H1 (cell line): Measurements from ENCODE around the gene ASTN1. TPM values are rescaled to one million over a fixed set of nuclear protein-coding genes. Genes with fewer than 3 reads are reported as not detected.

ENCODE experiments used
- CTCF ChIA-PET: fragments of 300-600 bp; sonication (Branson Sonifier 250); formaldehyde crosslinking; loops from one replicate; lab custom pipeline; 2021; ENCODE audit not compliant: partially characterized antibody; lab: Charles Lee
- POLR2A ChIA-PET: fragments of 300-600 bp; sonication (Branson Sonifier 250); formaldehyde crosslinking; loops from one replicate; lab custom pipeline; 2021; ENCODE audit warnings: inconsistent platforms; ENCODE audit not compliant: partially characterized antibody; lab: Charles Lee
- DNase-seq, 2 experiments: peaks; one replicate each; pipeline versions ENCODE4 v3.0.0 to v3.0.0-alpha.2; 2010 to 2022; ENCODE audit warnings: low spot score in 2 of 2, low read depth in 1 of 2, mixed read lengths in 1 of 2
- FAIRE-seq: peaks from 2 replicates; lab custom pipeline; 2011; peaks lifted over from hg19 to GRCh38; lab: Jason Lieb, UNC
- H2AFZ ChIP-seq: 2 replicates; pipeline ENCODE4 v1.8.1; 2012; ENCODE audit warnings: low read length, inconsistent platforms
- H2AK5ac ChIP-seq: 2 replicates; pipeline ENCODE4 v1.6.1; 2013; ENCODE audit warnings: low read depth, low read length
- H2BK120ac ChIP-seq: replicated peaks from 2 replicates; pipeline ENCODE3; 2013; ENCODE audit warnings: low read depth, low read length, inconsistent platforms
- H2BK12ac ChIP-seq: 2 replicates; pipeline ENCODE4 v1.6.1; 2013; ENCODE audit warnings: low read depth, low read length
- H2BK15ac ChIP-seq: 2 replicates; pipeline ENCODE4 v1.6.1; 2013; ENCODE audit warnings: low read length
- H2BK20ac ChIP-seq: 2 replicates; pipeline ENCODE4 v1.6.1; 2013; ENCODE audit warnings: low read length
- H2BK5ac ChIP-seq: 2 replicates; pipeline ENCODE4 v1.6.1; 2013; ENCODE audit warnings: low read depth, low read length
- H3K14ac ChIP-seq: 2 replicates; pipeline ENCODE4 v1.6.1; 2013; ENCODE audit warnings: inconsistent platforms; ENCODE audit not compliant: insufficient read length
- H3K18ac ChIP-seq: 2 replicates; pipeline ENCODE4 v1.6.1; 2013; ENCODE audit warnings: low read length; ENCODE audit errors: extremely low read depth
- H3K23ac ChIP-seq: 2 replicates; pipeline ENCODE4 v1.6.1; 2013; ENCODE audit warnings: inconsistent platforms; ENCODE audit not compliant: insufficient read length
- H3K23me2 ChIP-seq: 2 replicates; pipeline ENCODE4 v1.6.1; 2013; ENCODE audit warnings: low read depth, low read length
- H3K27ac ChIP-seq: 2 replicates; pipeline ENCODE4 v1.6.1; 2011; ENCODE audit warnings: low read depth, low read length, inconsistent platforms
- H3K27me3 ChIP-seq, 4 experiments: replicated peaks in 1 of 4; 1 replicate in 1 of 4; 2 replicates in 3 of 4; pipeline versions ENCODE4 v1.6.1 to v1.8.1; 2011 to 2013; ENCODE audit warnings: low read length in 3 of 4, mild to moderate bottlenecking in 3 of 4, inconsistent platforms in 2 of 4, mixed read lengths in 2 of 4, moderate library complexity in 1 of 4; ENCODE audit not compliant: control insufficient read depth in 3 of 4, insufficient read depth in 3 of 4; ENCODE audit errors: extremely low read depth in 1 of 4
- H3K36me3 ChIP-seq, 4 experiments: 2 replicates each; pipeline versions ENCODE4 v1.6.1 to v1.8.1; 2011 to 2013; ENCODE audit warnings: mild to moderate bottlenecking in 4 of 4, low read length in 3 of 4, moderate library complexity in 2 of 4, control low read depth in 1 of 4, inconsistent platforms in 1 of 4; ENCODE audit not compliant: insufficient read depth in 4 of 4, control insufficient read depth in 2 of 4
- H3K4ac ChIP-seq: replicated peaks from 2 replicates; pipeline ENCODE3; 2013; ENCODE audit warnings: low read length, low read depth, mixed read lengths, inconsistent platforms; ENCODE audit not compliant: insufficient read length
- H3K4me1 ChIP-seq, 4 experiments: replicated peaks in 1 of 4; 1 replicate in 1 of 4; 2 replicates in 3 of 4; pipeline versions ENCODE4 v1.6.1 to v1.8.1; 2011 to 2013; ENCODE audit warnings: low read length in 3 of 4, inconsistent platforms in 2 of 4, mixed read lengths in 1 of 4; ENCODE audit not compliant: insufficient read depth in 4 of 4, control insufficient read depth in 3 of 4
- H3K4me2 ChIP-seq, 2 experiments: 2 replicates each; pipeline versions ENCODE4 v1.6.1 to v1.8.1; 2011 to 2013; ENCODE audit warnings: low read depth in 2 of 2, low read length in 2 of 2, control low read depth in 1 of 2, inconsistent platforms in 1 of 2, mild to moderate bottlenecking in 1 of 2; ENCODE audit not compliant: insufficient read depth in 1 of 2
- H3K4me3 ChIP-seq, 4 experiments: fragments of 200-600, 300-600 bp in 1 of 4; sonication (generic), shearing (Covaris generic), sonication (Bioruptor Twin) in 1 of 4; 2 replicates each; pipeline versions ENCODE4 v1.5.1 to v1.8.1; 2011 to 2016; ENCODE audit warnings: low read length in 4 of 4, low read depth in 3 of 4, control low read depth in 2 of 4, inconsistent platforms in 2 of 4, mild to moderate bottlenecking in 2 of 4, mixed read lengths in 1 of 4, moderate library complexity in 1 of 4; ENCODE audit not compliant: insufficient read depth in 2 of 4; ENCODE audit errors: extremely low read depth in 1 of 4
- H3K56ac ChIP-seq: replicated peaks from 2 replicates; pipeline ENCODE3; 2013; ENCODE audit warnings: low read depth, mild to moderate bottlenecking, mixed read lengths, low read length, inconsistent platforms; ENCODE audit not compliant: insufficient read length
- H3K79me1 ChIP-seq: 2 replicates; pipeline ENCODE4 v1.6.1; 2013; ENCODE audit warnings: low read depth, low read length, control low read depth
- H3K79me2 ChIP-seq, 2 experiments: 2 replicates each; pipeline versions ENCODE4 v1.6.1 to v1.8.1; 2012 to 2013; ENCODE audit warnings: low read length in 2 of 2, mild to moderate bottlenecking in 2 of 2, inconsistent platforms in 1 of 2; ENCODE audit not compliant: insufficient read depth in 2 of 2, control insufficient read depth in 1 of 2
- H3K9ac ChIP-seq, 4 experiments: replicated peaks in 1 of 4; 1 replicate in 1 of 4; 2 replicates in 3 of 4; pipeline versions ENCODE4 v1.6.1 to v1.8.1; 2011 to 2013; ENCODE audit warnings: low read depth in 3 of 4, low read length in 3 of 4, control low read depth in 2 of 4, mild to moderate bottlenecking in 2 of 4, moderate library complexity in 2 of 4, inconsistent platforms in 1 of 4; ENCODE audit errors: extremely low read depth in 1 of 4
- H3K9me3 ChIP-seq, 2 experiments: 2 replicates each; pipeline versions ENCODE4 v1.6.1 to v1.8.1; 2012 to 2013; ENCODE audit warnings: mild to moderate bottlenecking in 2 of 2, moderate library complexity in 2 of 2, control low read depth in 1 of 2, inconsistent platforms in 1 of 2, low read depth in 1 of 2, low read length in 1 of 2, mixed read lengths in 1 of 2; ENCODE audit not compliant: insufficient read depth in 2 of 2
- H4K20me1 ChIP-seq, 2 experiments: replicated peaks in 1 of 2; 2 replicates each; pipeline versions ENCODE3 to v1.8.1; 2011 to 2013; ENCODE audit warnings: inconsistent platforms in 2 of 2, low read length in 2 of 2, mild to moderate bottlenecking in 1 of 2; ENCODE audit not compliant: insufficient read depth in 2 of 2, control insufficient read depth in 1 of 2
- H4K5ac ChIP-seq: 2 replicates; pipeline ENCODE4 v1.6.1; 2013; ENCODE audit warnings: low read length, low read depth, mixed read lengths, inconsistent platforms; ENCODE audit not compliant: insufficient read length
- H4K8ac ChIP-seq: 2 replicates; pipeline ENCODE4 v1.8.0; 2013; ENCODE audit warnings: mild to moderate bottlenecking, moderate library complexity, low read length, inconsistent platforms; ENCODE audit not compliant: insufficient read depth; ENCODE audit errors: extremely low read depth
- H4K91ac ChIP-seq: replicated peaks from 2 replicates; pipeline ENCODE3; 2013; ENCODE audit warnings: low read length, mixed read lengths, inconsistent platforms; ENCODE audit not compliant: insufficient read length
- BRCA1 ChIP-seq: IDR thresholded peaks from 2 replicates; pipeline ENCODE4 v1.6.1; 2012; ENCODE audit warnings: low read depth, low read length, improper control_type of control experiment
- WGBS, 2 experiments: shearing (Covaris generic) in 1 of 2; methylation state at CpG; one replicate each; pipeline versions ENCODE4 v1.1.6 to v1.1.7; 2013 to 2015; ENCODE audit warnings: low lambda C conversion rate in 2 of 2, mixed read lengths in 2 of 2, inconsistent platforms in 1 of 2, low coverage in 1 of 2, missing lambda C conversion rate in 1 of 2; ENCODE audit not compliant: insufficient replicate concordance in 2 of 2, insufficient coverage in 1 of 2, insufficient read length in 1 of 2; ENCODE audit errors: extremely low coverage in 1 of 2, missing lambda C conversion rate in 1 of 2; 5-methylcytosine and 5-hydroxymethylcytosine counted together
- polyA plus RNA-seq, 7 experiments: library from polyadenylated mRNA; depleted of rRNA in 3 of 7; stranded (reverse) in 5 of 7; unstranded in 2 of 7; fragments of >200 nt in 5 of 7; fragments of 200-250 nt in 2 of 7; gene quantifications; 1 replicate in 5 of 7; 2 replicates in 1 of 7; 4 replicates in 1 of 7; pipeline versions ENCODE4 v1.2.1 to v1.2.3, GENCODE V29; 2011 to 2013; ENCODE audit warnings: missing spikeins in 2 of 7, mixed read lengths in 2 of 7
- total RNA-seq: library from RNA; stranded (reverse); fragmentation: NEBNext Ultra II Directional; extraction: Animal tissue kit (Norgen Biotek cat#: 25700); gene quantifications from 2 replicates; pipeline ENCODE4 v1.2.1, GENCODE V29; 2021

Gene ASTN1
- total and polyA plus RNA-seq, 2 of the 8 experiments (the other 6 are each of a cell fraction or from before 2014, with no cell fraction given) = 2.9 to 4.1 TPM

DNA sequence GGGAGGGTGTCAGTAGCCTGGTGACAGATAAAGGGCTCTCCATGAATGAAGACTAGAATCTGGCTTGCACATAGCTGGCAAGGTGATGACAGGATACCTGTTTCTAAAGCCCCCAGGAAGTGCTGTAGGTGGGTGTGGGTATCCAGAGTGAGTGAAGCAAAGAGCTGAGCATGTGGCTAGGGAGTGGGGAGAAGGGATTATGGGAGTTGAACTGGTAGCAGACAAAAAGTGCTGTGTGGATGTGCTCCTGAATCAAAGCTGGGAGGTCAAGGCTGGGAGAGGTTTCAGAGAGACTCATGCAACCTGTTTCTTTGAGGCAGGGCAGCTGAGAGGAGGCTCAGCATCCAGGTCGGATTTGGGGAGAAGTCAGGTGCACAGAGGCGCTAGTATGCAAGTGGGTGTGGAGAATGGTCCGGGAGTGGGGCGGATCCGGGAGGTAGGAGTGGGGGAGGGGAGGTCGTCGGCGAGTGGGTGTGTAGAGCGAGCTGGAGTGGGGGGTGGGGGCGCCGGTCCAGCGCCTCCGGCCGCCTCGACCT is 600 bp downstream of the ASTN1 start:
- POLR2A ChIA-PET = interaction anchor here (1.0 to 1.7 kb wide), 3 partner anchors 8 to 129 kb away, joined by 4 to 6 read pairs (median 4); no protein-coding TSS in a partner anchor
- TF ChIP-seq BRCA1 = no peak
- H2BK120ac ChIP-seq = peak overlapping the region; percentile 91

More for the DNA sequence above, 600 bp downstream of the ASTN1 start:
- no peak overlapping the region for H2BK5ac ChIP-seq
- no peak overlapping the region for H2AK5ac ChIP-seq
- DNase-seq (no peak), FAIRE-seq (no peak)
- H2BK12ac ChIP-seq = no peak overlapping the region; the same call in 1 of the 2 replicates
- H2BK20ac ChIP-seq = peak overlapping the region; percentile 92
- H3K14ac ChIP-seq = no peak overlapping the region
- H3K23me2 ChIP-seq = peaks cover 13% of the 10 kb centered on the region
- H3K23ac ChIP-seq = no peak overlapping the region
- H3K79me2 ChIP-seq = no peaks in the 10 kb centered on the region
- H3K4ac ChIP-seq = no peak overlapping the region
- H3K4me2 ChIP-seq = peak overlapping the region; percentile 82 to 96
- WGBS, 2 experiments = 3% methylated on average over 7 of the region's 15 CpGs; no CpG with 5 or more reads in 1 of the 2 experiments
- H3K27ac ChIP-seq = no peak overlapping the region
- no peaks in the 10 kb centered on the region for H3K36me3 ChIP-seq
- no peak overlapping the region for H4K5ac ChIP-seq
- H3K4me3 ChIP-seq = peak overlapping the region; percentile 80 to 86 (median 82)
- no peaks in the 10 kb centered on the region for H3K79me1 ChIP-seq
- 0 out of 2 replicates have a peak overlapping the region, but pooled peaks have one; percentile 40 for H2BK15ac ChIP-seq
- no peak overlapping the region for H3K56ac ChIP-seq
- H3K9ac ChIP-seq = peak overlapping the region in 3 of 4 experiments; percentile 19 to 46 (median 36); a peak in 5 of 7 replicates
- H2AFZ ChIP-seq = peak overlapping the region; percentile 76
- H3K18ac ChIP-seq = peak overlapping the region; percentile 76; the same call in 1 of the 2 replicates
- H4K20me1 ChIP-seq = no peaks in the 10 kb centered on the region
- peaks cover 7 to 41% (median 31%) of the 10 kb centered on the region in 4 experiments for H3K27me3 ChIP-seq
- H4K91ac ChIP-seq = peak overlapping the region; percentile 91
- H3K4me1 ChIP-seq = peaks cover 0 to 5% (median 4%) of the 10 kb centered on the region in 4 experiments; a peak in 4 of 7 replicates
- CTCF ChIA-PET = interaction anchor here (0.9 to 3.2 kb wide), 17 partner anchors 9 to 269 kb away, joined by 3 to 23 read pairs (median 4); no protein-coding TSS in a partner anchor
- H4K8ac ChIP-seq = no peak overlapping the region; the same call in 1 of the 2 replicates
- H3K9me3 ChIP-seq = no peaks in the 10 kb centered on the region
